DOHH2 (cell line): Measurements from ENCODE around the gene LYPD5.

ENCODE experiments used
- EZH2phosphoT487 ChIP-seq: fragments of 200-600 bp; sonication (generic); IDR thresholded peaks from 2 replicates; pipeline ENCODE4 v1.6.1; 2017; ENCODE audit warnings: borderline replicate concordance, mild to moderate bottlenecking, antibody characterized with exemption, low read length, moderate library complexity, mixed read lengths
- TF ChIP-seq, protein P1 (sequence below): fragments of 200-600 bp; sonication (generic); IDR thresholded peaks from one replicate; pipeline ENCODE4 v1.5.1; 2014; ENCODE audit warnings: antibody characterized with exemption, mild to moderate bottlenecking, low read depth, low read length; ENCODE audit not compliant: poor library complexity, severe bottlenecking

DNA sequence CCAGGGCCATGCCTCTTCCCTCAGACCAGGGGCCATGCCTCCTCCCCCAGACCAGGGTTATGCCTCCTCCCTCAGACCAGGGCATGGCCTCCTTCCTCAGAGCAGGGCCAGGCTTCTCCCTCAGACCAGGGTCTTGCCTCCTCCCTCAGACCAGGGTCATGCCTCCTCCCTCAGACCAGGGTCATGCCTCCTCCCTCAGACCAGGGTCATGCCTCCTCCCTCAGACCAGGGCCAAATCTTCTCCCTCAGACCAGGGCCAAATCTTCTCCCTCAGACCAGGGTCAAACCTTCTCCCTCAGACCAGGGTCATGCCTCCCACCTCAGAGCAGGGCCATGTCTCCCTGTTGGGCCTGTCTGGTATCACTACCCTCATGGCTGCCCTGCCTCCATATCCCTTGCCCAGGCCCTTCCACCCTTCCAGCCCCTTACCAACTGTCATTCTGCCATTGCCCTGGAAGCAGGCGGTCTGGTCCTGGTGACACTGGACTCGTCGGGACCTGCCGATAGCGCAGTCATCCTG is 4.2 kb downstream of the LYPD5 start:
- TF ChIP-seq, protein P1, sequence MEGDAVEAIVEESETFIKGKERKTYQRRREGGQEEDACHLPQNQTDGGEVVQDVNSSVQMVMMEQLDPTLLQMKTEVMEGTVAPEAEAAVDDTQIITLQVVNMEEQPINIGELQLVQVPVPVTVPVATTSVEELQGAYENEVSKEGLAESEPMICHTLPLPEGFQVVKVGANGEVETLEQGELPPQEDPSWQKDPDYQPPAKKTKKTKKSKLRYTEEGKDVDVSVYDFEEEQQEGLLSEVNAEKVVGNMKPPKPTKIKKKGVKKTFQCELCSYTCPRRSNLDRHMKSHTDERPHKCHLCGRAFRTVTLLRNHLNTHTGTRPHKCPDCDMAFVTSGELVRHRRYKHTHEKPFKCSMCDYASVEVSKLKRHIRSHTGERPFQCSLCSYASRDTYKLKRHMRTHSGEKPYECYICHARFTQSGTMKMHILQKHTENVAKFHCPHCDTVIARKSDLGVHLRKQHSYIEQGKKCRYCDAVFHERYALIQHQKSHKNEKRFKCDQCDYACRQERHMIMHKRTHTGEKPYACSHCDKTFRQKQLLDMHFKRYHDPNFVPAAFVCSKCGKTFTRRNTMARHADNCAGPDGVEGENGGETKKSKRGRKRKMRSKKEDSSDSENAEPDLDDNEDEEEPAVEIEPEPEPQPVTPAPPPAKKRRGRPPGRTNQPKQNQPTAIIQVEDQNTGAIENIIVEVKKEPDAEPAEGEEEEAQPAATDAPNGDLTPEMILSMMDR = no peak
- no peak for TF ChIP-seq EZH2phosphoT487
